Heart right ventricle (tissue), 16 donors: ENCODE results near the gene CLPTM1. TPM values are rescaled to one million over a fixed set of nuclear protein-coding genes. Genes with fewer than 3 reads are reported as not detected.

Experiments used
- ATAC-seq, 8 donors: fragments of 200-7000 bp; cut with Tn5 transposase; one replicate each; pipeline ENCODE4 v1.9.1; 2020; ENCODE audit warnings: mild to moderate bottlenecking in 8 of 8, moderate library complexity in 8 of 8, moderate number of reproducible peaks in 1 of 8
- DNase-seq, 2 donors: peaks; one replicate each; pipeline ENCODE4 v3.0.0-alpha.2; 2020
- H3K27ac ChIP-seq, 10 donors: fragments of 200-600 bp; sonication (generic) in 2 of 10; one replicate each; pipeline versions ENCODE4 v1.5.0 to v1.8.0; 2020 to 2022; ENCODE audit warnings: mild to moderate bottlenecking in 3 of 10
- H3K27me3 ChIP-seq, 7 donors: fragments of 200-600 bp; one replicate each; pipeline ENCODE4 v1.8.0; 2021 to 2022; ENCODE audit warnings: mild to moderate bottlenecking in 2 of 7
- H3K36me3 ChIP-seq, 9 donors: fragments of 200-600 bp; sonication (generic) in 1 of 9; one replicate each; pipeline versions ENCODE4 v1.5.0 to v1.8.0; 2020 to 2022; ENCODE audit warnings: mild to moderate bottlenecking in 2 of 9
- H3K4me1 ChIP-seq, 9 donors: fragments of 200-600 bp; sonication (generic) in 1 of 9; one replicate each; pipeline versions ENCODE4 v1.5.0 to v1.8.0; 2020 to 2022; ENCODE audit warnings: mild to moderate bottlenecking in 4 of 9
- H3K4me3 ChIP-seq, 10 donors: fragments of 200-600 bp; sonication (generic) in 2 of 10; one replicate each; pipeline versions ENCODE4 v1.5.0 to v1.8.0; 2020 to 2022; ENCODE audit warnings: mild to moderate bottlenecking in 7 of 10, moderate library complexity in 2 of 10
- H3K9me3 ChIP-seq, 11 donors: fragments of 200-600 bp in 10 of 11; sonication (generic) in 2 of 11; one replicate each; pipeline versions ENCODE4 v1.5.0 to v1.8.0; 2013 to 2022; ENCODE audit warnings: mild to moderate bottlenecking in 2 of 11, control low read depth in 1 of 11, moderate library complexity in 1 of 11
- CTCF ChIP-seq, 9 donors: fragments of 200-600 bp; sonication (generic) in 2 of 9; IDR thresholded peaks; one replicate each; pipeline versions ENCODE4 v1.5.0 to v1.8.0; 2021 to 2022; ENCODE audit warnings: antibody characterized with exemption in 9 of 9, mild to moderate bottlenecking in 5 of 9, moderate library complexity in 1 of 9
- WGBS, 2 donors: extraction: QIAGEN DNeasy Blood & Tissue Kit; methylation state at CpG; one replicate each; pipeline ENCODE4 v1.1.7; 2013; ENCODE audit warnings: inconsistent platforms in 1 of 2; 5-methylcytosine and 5-hydroxymethylcytosine counted together
- intact Hi-C, 10 donors: fragments of 100-400 bp; cut with DNase I; formaldehyde crosslinking; loops; one replicate each; pipeline versions ENCODE4 v1.11.1 to v1.14.2; 2022
- polyA plus RNA-seq, 2 donors: library from polyadenylated mRNA; stranded (reverse); fragments of 200-250 nt; gene quantifications; one replicate each; pipeline ENCODE4 v1.2.3, GENCODE V29; 2013
- total RNA-seq, 10 donors: library from RNA; stranded (reverse); fragmentation: NEBNext Ultra II Directional in 3 of 10; extraction: Animal tissue kit (Norgen Biotek cat#: 25700) in 3 of 10; gene quantifications; one replicate each; pipeline versions ENCODE4 v1.2.1 to v1.2.4, GENCODE V29; 2021 to 2023
- donor health status: Arrhythmogenic right ventricular cardiomyopathy.
- donor health status: ischemic (EF 13 %, LVEDD 7.1; RV severe dilation, severe dysfunction).
- donor health status: healthy with polysubstance abuse.
- donor health status: DM: no; HTN: yes; CAD: no.
- donor health status: DM: no; HTN: no; CAD: no.
- donor health status: ischemic (EF 25% LVEDD 6.9; RV normal size, moderate dysfunction).
- donor health status: ischemic (EF 25% LVEDD 5.7; RV mildly dilated, moderate dysfunction).
- donor health status: healthy.
- donor health status: DM: yes; HTN: yes; CAD: no.
- donor health status: Ischemic cardiomyopathy.
- donor health status: ischemic (EF 35%, LVEDD 5.7; RV mildly dilated, moderate dysfunction).
- donor health status: nonischemic (EF 11% LVEDD 7.7; RV severe dilation, severe dysfunction).
- donor health status: DM: yes; HTN: yes; CAD: no.
- donor health status: PGD.
- donor health status: ischemic (EF 29% LVEDD 5.4; RV normal size, mild dysfunction).
- donor health status: nonischemic (EF 23%, LVEDD 6.1; RV moderate dilation, normal function).

The CLPTM1 gene
- total and polyA plus RNA-seq, 12 donors, result 72.1 to 130 (median 95.7) TPM

- Histone ChIP-seq H3K9me3 (peaks cover 0 to 5% (median 0%) of the 10 kb centered on the region in 11 donors), H3K36me3 (peaks cover 0 to 82% (median 21%) of the 10 kb centered on the region in 9 donors)
- intact Hi-C loops, result no loop called here
Observed at GRCh38 chr19:45035755-45036154, 80.6 kb downstream of the CLPTM1 start.

GRCh38 chr19:45037393-45038169 lies 82.4 kb downstream of the CLPTM1 start:
- DNase-seq, result no peak
- 91 to 95% methylated on average over 37 of the region's 37 CpGs for WGBS, 2 donors
- Histone ChIP-seq H3K36me3 (peaks cover 0 to 82% (median 25%) of the 10 kb centered on the region in 9 donors), H3K9me3 (peaks cover 0 to 5% (median 0%) of the 10 kb centered on the region in 11 donors), H3K27ac (no peak overlapping the region), H3K4me1 (peaks cover 8 to 41% (median 30%) of the 10 kb centered on the region in 9 donors), H3K4me3 (no peak overlapping the region), H3K27me3 (no peaks in the 10 kb centered on the region)
- TF ChIP-seq CTCF (IDR thresholded peaks at IDR 0.05), result no peak
- intact Hi-C loops, result loop anchor here in 1 of 10 donors (2.0 kb wide), 1 partner anchor 41 kb away; the partner anchor contains the start of gene GEMIN7
- no peak for ATAC-seq

More at GRCh38 chr19:45035755-45036154, 80.6 kb downstream of the CLPTM1 start:
- no peak for DNase-seq
- no peak for TF ChIP-seq CTCF (IDR thresholded peaks at IDR 0.05)
- peaks cover 7 to 23% (median 19%) of the 10 kb centered on the region in 9 donors for H3K4me1 ChIP-seq
- H3K27me3 ChIP-seq, result no peaks in the 10 kb centered on the region
- ATAC-seq, result no peak
- WGBS, 2 donors, result 98% methylated on average over 6 of the region's 6 CpGs
- no peak overlapping the region for H3K4me3 ChIP-seq
- H3K27ac ChIP-seq, result no peak overlapping the region

GRCh38 chr19:45038931-45039893 lies 84.0 kb downstream of the CLPTM1 start, which contains the start of gene CLASRP:
TSS of gene CLASRP (plus strand) at chr19:45039045. CDS start at chr19:45040213, 1,168 bp downstream.
- Histone ChIP-seq H3K36me3 (peaks cover 0 to 80% (median 30%) of the 10 kb centered on the region in 9 donors), H3K4me1 (peaks cover 8 to 46% (median 30%) of the 10 kb centered on the region in 9 donors), H3K27ac (peak within 1 kb of the TSS; percentile 74 to 99 (median 96)), H3K27me3 (no peaks in the 10 kb centered on the region), H3K9me3 (peaks cover 0 to 5% (median 0%) of the 10 kb centered on the region in 11 donors), H3K4me3 (peak within 1 kb of the TSS; percentile 64 to 98 (median 89))
- intact Hi-C loops, result loop anchor here in 1 of 10 donors (2.0 kb wide), 1 partner anchor 40 kb away; the partner anchor contains the start of gene GEMIN7
- ATAC-seq (peak; percentile 98 to 99 (median 99)), DNase-seq (peak; percentile 92)
- 2% methylated on average over 62 of the region's 62 CpGs for WGBS, 2 donors
- TF ChIP-seq CTCF (IDR thresholded peaks at IDR 0.05), result no peak
